HG02571 (cell line): Measurements from ENCODE around the gene GNAS.

Experiments used
- ATAC-seq: cut with Tn5 transposase; IDR thresholded peaks from one replicate; pipeline ENCODE4 v1.9.1; 2021; ENCODE audit warnings: mild to moderate bottlenecking, moderate library complexity; ENCODE audit not compliant: unreplicated experiment

The GNAS gene

DNA sequence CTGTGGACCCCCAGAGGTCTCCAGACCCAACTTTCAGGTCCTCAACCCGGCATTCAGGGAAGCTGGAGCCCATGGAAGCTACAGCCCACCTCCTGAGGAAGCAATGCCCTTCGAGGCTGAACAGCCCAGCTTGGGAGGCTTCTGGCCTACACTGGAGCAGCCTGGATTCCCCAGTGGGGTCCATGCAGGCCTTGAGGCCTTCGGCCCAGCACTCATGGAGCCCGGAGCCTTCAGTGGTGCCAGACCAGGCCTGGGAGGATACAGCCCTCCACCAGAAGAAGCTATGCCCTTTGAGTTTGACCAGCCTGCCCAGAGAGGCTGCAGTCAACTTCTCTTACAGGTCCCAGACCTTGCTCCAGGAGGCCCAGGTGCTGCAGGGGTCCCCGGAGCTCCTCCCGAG, 950 bp downstream of the GNAS start:
- no peak for ATAC-seq

DNA sequence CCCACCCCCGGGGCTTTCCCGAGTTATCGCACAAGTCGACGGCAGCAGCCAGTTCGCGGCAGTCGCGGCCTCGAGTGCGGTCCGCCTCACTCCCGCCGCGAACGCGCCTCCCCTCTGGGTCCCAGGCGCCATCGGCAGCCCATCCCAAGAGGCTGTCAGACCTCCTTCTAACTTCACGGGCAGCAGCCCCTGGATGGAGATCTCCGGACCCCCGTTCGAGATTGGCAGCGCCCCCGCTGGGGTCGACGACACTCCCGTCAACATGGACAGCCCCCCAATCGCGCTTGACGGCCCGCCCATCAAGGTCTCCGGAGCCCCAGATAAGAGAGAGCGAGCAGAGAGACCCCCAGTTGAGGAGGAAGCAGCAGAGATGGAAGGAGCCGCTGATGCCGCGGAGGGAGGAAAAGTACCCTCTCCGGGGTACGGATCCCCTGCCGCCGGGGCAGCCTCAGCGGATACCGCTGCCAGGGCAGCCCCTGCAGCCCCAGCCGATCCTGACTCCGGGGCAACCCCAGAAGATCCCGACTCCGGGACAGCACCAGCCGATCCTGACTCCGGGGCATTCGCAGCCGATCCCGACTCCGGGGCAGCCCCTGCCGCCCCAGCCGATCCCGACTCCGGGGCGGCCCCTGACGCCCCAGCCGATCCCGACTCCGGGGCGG, 1.6 kb downstream of the GNAS start:
- ATAC-seq: no peak

DNA sequence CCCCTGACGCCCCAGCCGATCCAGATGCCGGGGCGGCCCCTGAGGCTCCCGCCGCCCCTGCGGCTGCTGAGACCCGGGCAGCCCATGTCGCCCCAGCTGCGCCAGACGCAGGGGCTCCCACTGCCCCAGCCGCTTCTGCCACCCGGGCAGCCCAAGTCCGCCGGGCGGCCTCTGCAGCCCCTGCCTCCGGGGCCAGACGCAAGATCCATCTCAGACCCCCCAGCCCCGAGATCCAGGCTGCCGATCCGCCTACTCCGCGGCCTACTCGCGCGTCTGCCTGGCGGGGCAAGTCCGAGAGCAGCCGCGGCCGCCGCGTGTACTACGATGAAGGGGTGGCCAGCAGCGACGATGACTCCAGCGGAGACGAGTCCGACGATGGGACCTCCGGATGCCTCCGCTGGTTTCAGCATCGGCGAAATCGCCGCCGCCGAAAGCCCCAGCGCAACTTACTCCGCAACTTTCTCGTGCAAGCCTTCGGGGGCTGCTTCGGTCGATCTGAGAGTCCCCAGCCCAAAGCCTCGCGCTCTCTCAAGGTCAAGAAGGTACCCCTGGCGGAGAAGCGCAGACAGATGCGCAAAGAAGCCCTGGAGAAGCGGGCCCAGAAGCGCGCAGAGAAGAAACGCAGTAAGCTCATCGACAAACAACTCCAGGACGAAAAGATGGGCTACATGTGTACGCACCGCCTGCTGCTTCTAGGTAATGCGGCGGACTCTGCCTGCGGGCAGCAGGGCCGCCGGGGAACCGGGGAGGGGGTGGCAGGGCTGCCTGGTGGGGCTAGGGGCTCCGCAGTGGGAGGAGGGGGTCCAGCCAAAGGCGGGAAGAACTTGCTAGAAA, 2.3 kb downstream of the GNAS start:
- ATAC-seq: no peak

DNA sequence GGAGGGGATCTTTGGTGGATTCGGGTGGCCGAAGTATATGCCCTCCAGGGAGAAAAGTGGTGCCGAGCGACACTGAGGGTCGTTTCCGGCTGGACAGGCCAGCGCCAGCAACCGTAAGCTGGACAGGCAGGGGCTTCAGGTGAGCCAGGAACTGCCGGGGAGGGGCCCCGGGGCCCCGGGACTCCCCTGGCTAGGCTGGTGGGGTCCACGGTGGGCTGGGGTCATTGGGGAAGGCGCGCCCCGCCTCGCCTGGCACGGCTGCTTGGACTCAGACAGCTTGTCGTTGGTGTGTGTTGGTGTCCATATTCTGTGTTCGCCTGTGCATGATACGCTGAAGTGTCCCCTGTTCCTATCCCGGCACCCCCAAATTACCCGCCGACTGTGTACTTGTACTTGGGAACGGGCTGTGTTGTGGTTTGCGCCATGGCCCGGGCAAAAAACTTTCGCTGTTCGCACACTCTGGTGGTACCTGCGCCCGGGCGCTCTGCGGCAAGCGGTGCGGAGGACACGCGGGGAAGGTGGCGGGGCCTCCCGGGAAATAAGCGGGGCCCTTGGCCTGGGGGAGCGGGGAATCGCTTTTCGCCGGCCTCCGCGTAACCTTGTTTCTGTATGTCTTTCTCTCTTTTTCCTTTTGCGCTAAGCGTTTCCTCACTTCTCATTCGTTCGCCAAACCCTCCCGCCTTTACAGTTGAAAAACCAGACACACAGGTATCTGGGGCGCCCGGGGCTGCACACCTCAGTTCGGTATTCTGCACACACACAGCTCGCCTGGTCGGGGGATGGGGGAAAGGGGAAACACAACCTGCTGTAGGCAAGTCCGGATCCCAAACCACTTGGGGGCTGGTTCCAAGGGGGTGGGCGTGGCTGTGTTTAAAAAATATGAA, 3.2 kb downstream of the GNAS start:
- ATAC-seq: no peak

DNA sequence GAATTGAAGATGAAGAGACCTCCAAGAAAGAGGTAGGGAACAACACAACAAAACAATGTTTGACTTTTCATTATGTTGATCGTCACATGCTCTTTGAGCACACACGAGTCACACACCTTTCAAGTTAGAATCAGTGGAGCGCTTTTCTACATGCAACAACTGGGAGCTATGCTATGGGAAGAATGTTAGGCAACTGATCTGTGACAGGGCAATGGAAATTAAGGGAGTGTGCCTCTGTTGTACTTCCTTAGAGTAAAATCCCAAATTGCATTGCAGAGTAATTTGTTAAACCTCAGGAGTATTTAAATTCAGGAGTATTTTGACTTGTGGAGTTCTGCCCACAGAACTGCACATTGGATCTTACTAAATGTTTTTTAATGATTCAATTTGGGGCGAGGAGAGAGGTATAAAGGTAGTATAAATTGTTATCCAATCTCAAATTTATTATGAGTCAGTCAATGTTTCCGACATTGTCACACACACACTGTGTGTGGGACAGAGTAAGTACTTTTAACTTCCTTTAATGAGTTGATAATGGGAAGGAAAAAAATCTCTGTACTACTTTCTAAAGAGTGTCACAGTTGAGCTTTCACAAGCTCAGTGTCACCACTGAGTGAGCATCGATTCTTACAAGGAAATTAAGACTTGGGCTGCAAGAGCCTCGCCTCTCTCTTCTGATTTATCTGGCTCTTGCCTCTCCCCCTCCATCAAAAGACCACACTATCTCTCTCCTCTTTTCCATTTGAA, 10.7 kb downstream of the GNAS start:
- ATAC-seq: no peak

DNA sequence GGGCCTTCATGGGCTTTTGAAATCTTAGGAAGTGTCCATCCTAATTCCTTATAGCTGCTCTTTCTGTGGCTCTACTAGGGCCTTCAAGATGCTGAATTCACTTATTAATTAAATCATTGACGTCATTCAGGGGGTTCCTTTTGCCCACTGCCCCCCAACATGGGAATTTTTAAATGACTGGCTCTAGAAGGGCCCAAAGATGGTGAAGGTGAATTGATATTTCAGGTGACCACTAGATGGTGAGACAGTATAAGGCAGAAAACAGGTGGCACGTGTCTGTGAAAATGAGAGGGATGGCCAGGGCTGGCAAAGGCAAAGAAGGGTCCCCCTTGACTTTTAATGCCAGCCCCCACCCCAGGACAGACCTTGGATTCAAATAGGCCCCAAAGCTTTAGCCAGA, 11.8 kb downstream of the GNAS start:
- no peak for ATAC-seq

DNA sequence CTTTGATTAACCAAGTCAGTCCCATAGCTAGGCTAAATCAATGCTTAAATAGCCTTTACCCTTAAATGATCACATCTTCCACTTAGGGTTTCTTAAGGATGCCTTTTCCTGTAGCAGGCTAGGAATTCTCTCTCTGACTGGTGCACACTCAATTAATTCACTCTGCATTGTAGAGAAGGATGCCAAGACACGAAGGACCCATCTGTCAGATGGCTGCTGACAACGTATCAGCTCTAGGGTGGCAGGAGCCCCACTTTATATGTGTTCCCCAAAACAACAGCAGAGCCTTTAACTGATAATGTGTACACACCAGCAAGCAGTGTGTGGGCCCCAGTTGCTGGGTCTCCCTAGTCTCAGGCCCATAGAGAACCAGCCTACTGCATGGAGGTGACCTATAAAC, 13.3 kb downstream of the GNAS start:
- ATAC-seq: no peak

DNA sequence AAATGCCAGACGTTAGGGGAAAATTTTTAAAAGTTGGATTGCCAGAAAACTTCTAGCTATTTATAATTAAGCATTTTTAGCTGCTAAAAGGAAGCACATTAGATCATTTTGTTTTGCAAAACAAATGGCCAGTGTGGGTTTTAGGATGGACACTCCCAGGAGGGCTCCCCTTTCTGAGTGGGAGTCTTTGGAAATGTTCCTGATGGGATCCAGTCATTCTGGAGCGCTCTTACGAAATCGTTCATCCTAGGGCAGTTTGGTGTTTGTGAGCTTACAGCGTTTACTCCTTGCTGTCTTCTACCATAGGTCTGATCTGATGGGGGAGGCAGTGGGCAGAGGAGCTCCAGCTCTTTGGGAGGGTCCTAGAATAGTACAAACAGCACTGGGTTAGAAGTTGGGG, 14.7 kb downstream of the GNAS start:
- no peak for ATAC-seq

DNA sequence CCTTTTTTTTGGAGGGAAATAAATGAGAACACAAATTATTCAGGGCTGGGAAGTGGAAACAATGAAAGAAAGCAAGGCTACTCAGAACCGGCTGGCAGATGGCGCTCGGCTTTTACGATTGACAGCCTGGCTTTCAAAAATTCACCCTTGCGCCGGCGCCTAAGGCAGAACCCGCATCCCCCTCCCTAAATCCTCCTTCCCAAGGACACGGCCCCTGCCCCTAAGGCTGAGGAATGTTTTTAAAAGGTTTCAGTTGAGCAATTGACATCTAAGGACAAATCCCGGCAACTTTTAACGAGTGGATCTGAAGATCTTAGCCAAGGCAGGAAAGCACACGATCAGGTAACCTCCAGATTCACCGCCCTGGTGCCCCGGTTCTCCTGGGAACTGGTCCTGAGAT, 16.3 kb downstream of the GNAS start:
- no peak for ATAC-seq

DNA sequence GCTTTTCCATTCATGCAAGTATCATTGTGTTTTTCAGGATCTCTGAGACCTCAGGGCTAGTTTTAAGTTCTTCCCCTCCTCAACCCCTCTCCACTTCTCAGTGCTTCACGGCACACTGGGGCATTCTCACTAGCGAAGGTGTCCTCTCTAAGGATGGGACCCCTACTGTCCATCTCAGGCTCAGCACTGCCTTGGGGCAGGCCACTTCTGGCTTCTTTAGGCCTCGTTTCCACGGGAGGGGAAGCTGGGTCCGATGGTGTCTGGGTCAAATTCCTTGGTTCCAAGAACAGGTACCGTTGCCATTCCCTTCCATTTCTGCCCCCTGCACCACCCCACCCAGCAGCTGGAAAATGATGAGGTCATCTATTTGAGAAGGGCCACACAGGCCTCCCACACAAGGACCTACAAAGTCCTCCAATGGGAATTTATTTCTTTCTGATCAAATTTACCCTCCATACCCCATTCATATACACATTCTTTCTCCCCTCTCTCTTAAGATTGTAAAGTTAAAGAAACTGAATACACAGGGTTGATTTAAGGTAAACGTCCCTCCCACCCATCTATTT, 17.2 kb downstream of the GNAS start:
- ATAC-seq: no peak

DNA sequence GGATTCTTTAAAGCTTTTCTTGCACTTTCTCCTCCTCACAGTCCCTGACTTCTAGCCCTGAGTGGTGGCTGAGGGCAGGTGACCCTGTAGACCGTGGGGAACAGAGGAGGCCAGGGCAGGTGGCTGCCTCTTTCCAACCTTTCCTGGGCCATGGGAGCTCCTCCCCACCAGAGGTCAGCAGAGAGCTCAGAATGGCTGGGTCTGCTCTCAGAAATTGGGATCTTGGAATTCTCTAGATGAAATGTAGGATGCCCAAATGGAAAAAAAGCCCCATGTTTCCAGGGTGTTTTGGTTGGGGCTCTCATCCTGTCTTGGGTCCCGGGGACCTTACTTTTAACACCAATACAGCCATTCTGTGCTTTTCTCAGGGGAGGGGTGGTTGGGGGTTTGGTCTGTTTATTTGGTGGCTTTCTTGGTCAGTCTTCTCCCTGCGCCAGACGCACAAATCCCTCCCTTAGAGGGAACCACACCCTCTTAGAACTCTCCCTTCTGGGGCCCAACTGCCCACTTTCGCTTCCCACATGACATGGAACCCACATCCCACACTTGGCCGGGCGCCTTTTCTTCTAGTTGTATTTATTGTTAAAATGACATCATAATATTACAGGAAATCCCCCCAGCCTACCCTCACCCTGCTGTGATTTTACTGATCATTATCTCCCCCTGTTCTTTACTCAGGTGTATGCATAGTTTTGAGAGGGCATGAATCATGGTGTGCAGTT, 17.9 kb downstream of the GNAS start:
- no peak for ATAC-seq

DNA sequence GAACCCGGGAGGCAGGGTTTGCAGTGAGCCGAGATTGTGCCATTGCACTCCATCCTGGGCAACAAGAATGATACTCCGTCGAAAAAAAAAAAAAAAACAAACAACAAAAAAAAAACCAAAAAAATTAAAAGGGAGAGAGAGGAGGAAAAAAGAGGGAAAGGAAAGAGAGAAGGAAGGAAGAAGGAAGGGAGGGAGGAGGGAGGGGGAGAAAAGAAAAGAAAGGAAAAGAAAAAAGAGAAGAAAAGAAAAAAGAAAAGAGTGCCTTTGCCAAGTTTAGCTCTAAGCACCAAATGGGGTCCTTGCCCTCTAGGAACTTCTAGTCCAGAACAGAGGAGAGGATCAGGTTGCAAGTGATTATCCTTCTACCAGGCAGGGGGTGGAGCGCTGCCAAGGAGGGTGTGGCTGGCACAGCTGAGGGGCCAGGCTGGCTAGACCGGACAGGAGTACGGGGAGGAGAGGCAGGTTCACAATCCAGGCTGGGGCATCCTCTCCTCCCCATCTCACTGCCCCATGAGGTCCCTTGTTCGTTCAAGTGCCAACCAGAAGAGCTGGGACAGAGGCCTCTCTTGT, 19.1 kb downstream of the GNAS start:
- no peak for ATAC-seq

DNA sequence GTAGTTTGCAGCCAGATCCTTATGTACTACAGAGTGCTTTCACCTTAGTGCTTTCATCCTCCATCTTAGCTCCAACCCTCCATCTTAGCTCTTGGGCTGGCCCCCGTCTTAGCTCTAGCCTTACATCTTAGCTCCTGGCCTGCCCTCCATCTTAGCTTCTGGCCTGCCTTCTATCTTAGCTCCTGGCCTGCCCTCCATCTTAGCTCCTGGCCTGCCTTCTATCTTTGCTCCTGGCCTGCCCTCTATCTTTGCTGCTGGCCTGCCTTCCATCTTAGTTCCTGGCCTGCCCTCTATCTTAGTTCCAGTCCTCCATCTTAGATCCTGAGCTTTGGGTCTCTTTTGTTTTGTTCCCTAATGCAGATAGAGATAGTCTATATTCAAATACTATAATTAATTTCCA, 22.0 kb downstream of the GNAS start:
- ATAC-seq: no peak

DNA sequence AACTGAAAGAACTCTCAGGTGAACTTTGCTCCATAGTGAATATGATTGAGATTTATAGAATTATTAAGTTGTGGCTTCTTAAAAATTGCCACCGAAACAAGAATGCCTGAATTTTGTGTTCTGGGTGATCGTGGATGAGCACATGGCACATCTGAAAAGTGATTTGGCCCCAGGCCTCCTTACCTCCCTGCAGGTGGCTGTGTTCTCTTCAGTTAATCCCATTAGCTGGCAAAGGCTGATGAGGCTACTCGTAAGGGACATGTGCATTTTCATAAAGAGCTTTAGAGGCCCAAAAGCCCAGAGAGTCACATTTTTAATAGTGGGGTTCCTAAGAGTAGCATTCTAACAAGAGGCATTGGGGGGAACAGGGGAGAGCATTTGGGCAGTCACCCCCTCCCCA, 22.6 kb downstream of the GNAS start:
- no peak for ATAC-seq

DNA sequence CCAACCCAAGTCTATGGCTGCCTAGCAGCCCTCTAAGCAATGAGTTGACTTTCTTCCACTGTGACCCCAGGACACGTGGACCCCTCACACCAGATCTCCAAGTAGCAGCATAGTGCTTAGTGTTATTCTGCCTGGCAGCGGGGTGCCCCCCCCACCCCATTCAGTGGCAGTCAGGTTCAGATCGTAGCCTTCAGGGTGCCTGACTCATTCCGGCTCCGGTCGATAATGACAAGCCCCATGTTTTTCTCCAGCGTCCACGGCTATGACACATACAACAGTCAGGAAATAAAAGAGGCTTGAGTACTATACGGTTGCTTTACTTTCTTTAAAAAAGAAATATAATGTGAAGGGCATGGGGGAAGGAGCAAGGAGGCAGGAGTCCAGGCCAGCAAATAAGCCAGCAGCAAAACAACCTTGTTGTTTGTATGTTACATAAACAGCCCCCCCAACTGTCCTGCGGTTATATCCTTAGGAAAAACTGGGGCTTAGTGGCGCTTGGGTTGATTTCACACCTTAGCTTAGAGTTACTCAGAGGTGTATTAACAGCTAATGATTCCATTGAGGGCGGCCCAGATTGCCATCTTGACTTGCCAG, 23.1 kb downstream of the GNAS start:
- ATAC-seq: no peak

DNA sequence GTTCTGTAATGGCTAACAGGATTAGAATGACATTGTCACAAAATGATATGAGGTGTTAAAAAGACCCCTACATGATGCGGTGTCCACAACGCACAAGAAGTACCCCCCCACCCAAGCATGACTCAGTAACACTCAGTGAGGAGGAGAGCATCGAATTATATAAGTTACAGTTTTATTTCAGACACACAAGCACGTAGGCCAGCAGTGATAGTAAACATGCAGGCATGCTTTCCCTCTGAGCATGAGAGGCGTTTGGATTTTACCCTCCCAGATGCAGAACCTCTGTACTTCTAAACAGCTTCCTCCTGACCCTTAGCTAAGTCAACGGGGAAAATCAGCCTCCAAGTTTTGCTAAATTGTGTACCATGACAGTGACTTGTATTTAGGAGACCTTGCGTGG, 23.9 kb downstream of the GNAS start:
- ATAC-seq: no peak

DNA sequence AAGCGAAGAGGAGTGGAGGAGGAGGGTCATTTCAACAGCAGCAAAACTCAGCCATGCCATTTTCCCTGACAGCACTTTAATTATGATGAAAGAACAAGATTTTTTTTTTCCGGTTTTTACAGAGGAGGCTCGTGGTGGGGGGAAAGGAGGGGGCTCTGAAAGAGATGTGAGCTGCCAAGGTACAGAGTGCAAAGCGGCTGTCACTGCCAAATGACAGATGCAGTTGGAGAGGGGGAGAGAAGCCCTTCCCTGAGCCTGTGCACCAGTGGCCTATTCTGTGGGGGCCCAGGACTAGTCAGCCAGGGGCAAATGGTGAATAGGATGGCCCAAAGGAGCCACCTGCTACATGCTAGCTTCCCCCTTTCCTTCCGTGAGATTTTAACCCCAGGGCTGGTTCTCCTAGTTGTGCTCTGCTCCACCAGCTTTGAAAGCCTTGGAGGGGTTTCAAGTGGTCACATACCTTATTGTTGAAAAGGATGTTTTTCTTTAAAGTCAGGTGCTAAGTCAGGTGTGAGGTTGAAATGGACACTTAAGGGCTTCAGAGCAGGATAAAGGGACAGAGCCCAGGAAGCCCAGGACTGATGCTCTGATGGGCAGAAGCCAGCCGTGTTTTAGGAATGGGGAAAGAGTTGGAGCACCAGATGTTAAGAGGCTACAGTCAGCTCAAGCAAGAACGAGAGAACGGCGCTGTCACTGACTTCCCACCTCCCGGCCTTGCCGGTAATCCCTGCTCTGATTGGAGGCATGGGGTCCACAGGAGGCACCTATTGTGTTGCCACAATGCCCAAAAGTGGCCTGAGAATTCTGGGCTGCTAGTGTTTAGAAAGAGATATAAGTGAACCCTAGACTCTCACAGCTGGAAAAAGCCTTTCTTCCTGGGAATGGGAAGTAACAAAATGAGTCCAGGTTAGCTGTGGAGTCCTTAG, 24.8 kb downstream of the GNAS start:
- no peak for ATAC-seq

DNA sequence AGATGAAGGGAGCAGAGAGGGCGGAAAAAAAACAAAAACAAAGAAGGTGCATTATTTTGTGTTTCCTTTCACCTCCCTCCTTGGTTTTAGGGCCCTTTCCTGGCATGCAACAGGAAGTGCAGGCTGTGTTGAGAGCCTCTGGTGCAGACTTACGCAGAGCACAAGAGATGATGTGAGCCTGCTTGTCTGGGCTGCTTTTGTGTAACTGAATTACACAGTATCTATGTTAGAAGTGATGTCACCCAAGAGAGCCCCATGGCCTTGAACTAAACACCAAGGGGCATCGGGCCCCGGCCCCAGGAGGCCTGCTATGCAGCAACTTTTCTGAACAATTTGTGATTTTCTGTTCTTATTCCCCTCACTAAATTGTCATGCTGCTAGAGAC, 25.5 kb downstream of the GNAS start:
- ATAC-seq: no peak
